ES-I3 (cell line): ENCODE data around the gene CES4A.
"Not testable (repeated sequence)": the region's sequence is repeated elsewhere in the genome, so short reads cannot be mapped to it uniquely, and the experiment has no call there.

Experiments used
- H3K36me3 ChIP-seq: 2 replicates; pipeline ENCODE4 v1.6.1; 2013; ENCODE audit warnings: mild to moderate bottlenecking, low read length, control low read depth, moderate library complexity; ENCODE audit not compliant: insufficient read depth
- H3K4me1 ChIP-seq: 2 replicates; pipeline ENCODE4 v1.6.1; 2013; ENCODE audit warnings: mild to moderate bottlenecking, control low read depth, low read length; ENCODE audit not compliant: insufficient read depth
- H3K9ac ChIP-seq: 2 replicates; pipeline ENCODE4 v1.6.1; 2013; ENCODE audit warnings: low read depth, mild to moderate bottlenecking, low read length, moderate library complexity
- H3K9me3 ChIP-seq: 2 replicates; pipeline ENCODE4 v1.6.1; 2013; ENCODE audit warnings: mild to moderate bottlenecking, low read length, moderate library complexity; ENCODE audit not compliant: control insufficient read depth, insufficient read depth

CES4A gene

GRCh38 chr16:66968847-66969246 is 19.5 kb upstream of the CES4A start:
- no peaks in the 10 kb centered on the region for H3K36me3 ChIP-seq
- H3K9ac ChIP-seq, result no peak overlapping the region
- no peaks in the 10 kb centered on the region for H3K4me1 ChIP-seq
- H3K9me3 ChIP-seq, result no peaks in the 10 kb centered on the region

- Histone ChIP-seq H3K9ac (no peak overlapping the region), H3K9me3 (no peaks in the 10 kb centered on the region), H3K4me1 (no peaks in the 10 kb centered on the region), H3K36me3 (no peaks in the 10 kb centered on the region)
Observed at GRCh38 chr16:66970775-66971720, 17.3 kb upstream of the CES4A start.

- Histone ChIP-seq H3K9ac (no peak overlapping the region), H3K9me3 (no peaks in the 10 kb centered on the region), H3K36me3 (no peaks in the 10 kb centered on the region), H3K4me1 (no peaks in the 10 kb centered on the region)
Observed at GRCh38 chr16:66972983-66973382, 15.4 kb upstream of the CES4A start.

- Histone ChIP-seq H3K4me1 (no peaks in the 10 kb centered on the region), H3K9ac (no peak overlapping the region), H3K9me3 (no peaks in the 10 kb centered on the region), H3K36me3 (no peaks in the 10 kb centered on the region)
Observed at GRCh38 chr16:66973716-66974115, 14.7 kb upstream of the CES4A start.

GRCh38 chr16:66974156-66974931 is 14.0 kb upstream of the CES4A start:
- not testable (repeated sequence) for H3K9me3 ChIP-seq, H3K4me1 ChIP-seq, H3K36me3 ChIP-seq, H3K9ac ChIP-seq

GRCh38 chr16:66974932-66975246 is 13.5 kb upstream of the CES4A start:
- H3K36me3 ChIP-seq, H3K9me3 ChIP-seq, H3K4me1 ChIP-seq, H3K9ac ChIP-seq: not testable (repeated sequence)

- H3K9me3 ChIP-seq, result no peaks in the 10 kb centered on the region
- no peak overlapping the region for H3K9ac ChIP-seq
- H3K36me3 ChIP-seq, result no peaks in the 10 kb centered on the region
- no peaks in the 10 kb centered on the region for H3K4me1 ChIP-seq
Observed at GRCh38 chr16:66975302-66975893, 13.0 kb upstream of the CES4A start.

- H3K36me3 ChIP-seq, result no peaks in the 10 kb centered on the region
- H3K9me3 ChIP-seq, result no peaks in the 10 kb centered on the region
- no peaks in the 10 kb centered on the region for H3K4me1 ChIP-seq
- no peak overlapping the region for H3K9ac ChIP-seq
Observed at GRCh38 chr16:66976746-66977145, 11.6 kb upstream of the CES4A start.

- no peak overlapping the region for H3K9ac ChIP-seq
- H3K4me1 ChIP-seq, result no peaks in the 10 kb centered on the region
- H3K36me3 ChIP-seq, result no peaks in the 10 kb centered on the region
- no peaks in the 10 kb centered on the region for H3K9me3 ChIP-seq
Observed at GRCh38 chr16:66977341-66978113, 10.9 kb upstream of the CES4A start.

- Histone ChIP-seq H3K9me3 (no peaks in the 10 kb centered on the region), H3K9ac (no peak overlapping the region), H3K4me1 (no peaks in the 10 kb centered on the region), H3K36me3 (no peaks in the 10 kb centered on the region)
Observed at GRCh38 chr16:66979011-66979717, 9.2 kb upstream of the CES4A start.

GRCh38 chr16:66983033-66983432 is 5.4 kb upstream of the CES4A start:
- Histone ChIP-seq H3K4me1 (no peaks in the 10 kb centered on the region), H3K9me3 (no peaks in the 10 kb centered on the region), H3K36me3 (no peaks in the 10 kb centered on the region), H3K9ac (no peak overlapping the region)

- Histone ChIP-seq H3K9ac (no peak overlapping the region), H3K36me3 (no peaks in the 10 kb centered on the region)
Observed at GRCh38 chr16:66984892-66985311, 3.5 kb upstream of the CES4A start.

GRCh38 chr16:66986559-66986958 is 1.8 kb upstream of the CES4A start:
- Histone ChIP-seq H3K4me1 (no peaks in the 10 kb centered on the region), H3K9ac (no peak overlapping the region), H3K36me3 (no peaks in the 10 kb centered on the region), H3K9me3 (no peaks in the 10 kb centered on the region)

More at GRCh38 chr16:66984892-66985311, 3.5 kb upstream of the CES4A start:
- no peaks in the 10 kb centered on the region for H3K9me3 ChIP-seq
- no peaks in the 10 kb centered on the region for H3K4me1 ChIP-seq
